K562 (cell line): ENCODE measurements around the gene FOXE1. TPM values are rescaled to one million over a fixed set of nuclear protein-coding genes. Genes with fewer than 3 reads are reported as not detected.

Experiments used
- ATAC-seq: fragments of 200-7000 bp; cut with Tn5 transposase; 3 replicates; pipeline ENCODE4 v1.9.1; 2020; ENCODE audit warnings: moderate library complexity
- BruUV-seq: library from RNA; stranded (reverse); fragments of 400-500 nt; replicated peaks from 2 replicates; lab custom pipeline; 2021; lab: Mats Ljungman, UMichigan
- CTCF ChIA-PET: fragments of 300-600 bp; formaldehyde crosslinking; extraction: SDS; loops from one replicate; lab custom pipeline; 2021; ENCODE audit warnings: low intra/inter-chr PET ratio; lab: Yijun Ruan, JAX
- POLR2A ChIA-PET: fragments of 300-600, 350-650 bp; sonication (Branson Sonifier 250); formaldehyde crosslinking; extraction: SDS; loops from one replicate; lab custom pipeline; 2021; ENCODE audit warnings: antibody characterized with exemption, inconsistent platforms; lab: Yijun Ruan, JAX
- DNase-seq, 4 experiments: peaks; one replicate each; pipeline versions ENCODE4 v3.0.0 to v3.0.0-alpha.2; 2011 to 2018; ENCODE audit warnings: low spot score in 3 of 4, mixed read lengths in 3 of 4; ENCODE audit errors: extremely low read depth in 1 of 4
- FAIRE-seq: peaks from 2 replicates; lab custom pipeline; 2011; peaks lifted over from hg19 to GRCh38; lab: Jason Lieb, UNC
- H2AFZ ChIP-seq: 2 replicates; pipeline ENCODE4 v1.6.0; 2011; ENCODE audit warnings: low read depth, low read length, control low read depth, inconsistent platforms
- H3K27ac ChIP-seq: fragments of 200-600 bp; 3 replicates; pipeline ENCODE4 v1.8.0; 2011; ENCODE audit warnings: low read depth, mild to moderate bottlenecking, control low read depth, inconsistent platforms, low read length, moderate library complexity, mixed read lengths; ENCODE audit errors: extremely low read depth
- H3K27me3 ChIP-seq, 2 experiments: fragments of 300-600 bp in 1 of 2; 2 replicates in 1 of 2; 3 replicates in 1 of 2; pipeline versions ENCODE4 v1.6.0 to v1.8.0; 2011; ENCODE audit warnings: inconsistent platforms in 2 of 2, low read length in 2 of 2, mild to moderate bottlenecking in 1 of 2, mixed read lengths in 1 of 2, moderate library complexity in 1 of 2; ENCODE audit not compliant: control insufficient read depth in 2 of 2, insufficient read depth in 2 of 2
- H3K36me3 ChIP-seq: fragments of 300-600 bp; 3 replicates; pipeline ENCODE4 v1.8.0; 2011; ENCODE audit warnings: mild to moderate bottlenecking, low read length, inconsistent platforms; ENCODE audit not compliant: control insufficient read depth, insufficient read depth
- H3K4me1 ChIP-seq, 2 experiments: fragments of 200-600 bp in 1 of 2; replicated peaks in 1 of 2; 2 replicates in 1 of 2; 3 replicates in 1 of 2; pipeline versions ENCODE4 v1.5.1 to v1.8.0; 2011; ENCODE audit warnings: inconsistent platforms in 2 of 2, low read length in 2 of 2, mild to moderate bottlenecking in 1 of 2, mixed read lengths in 1 of 2, moderate library complexity in 1 of 2; ENCODE audit not compliant: control insufficient read depth in 2 of 2, insufficient read depth in 2 of 2
- H3K4me2 ChIP-seq: 2 replicates; pipeline ENCODE4 v1.6.1; 2011; ENCODE audit warnings: low read length, control low read depth, inconsistent platforms, mixed read lengths; ENCODE audit not compliant: insufficient read depth
- H3K4me3 ChIP-seq: fragments of 200-600 bp; sonication (generic), shearing (Covaris generic); 2 replicates; pipeline ENCODE4 v1.5.1; 2016; ENCODE audit warnings: control low read depth, inconsistent platforms
- H3K79me2 ChIP-seq: fragments of 200-600 bp; 3 replicates; pipeline ENCODE4 v1.8.0; 2011; ENCODE audit warnings: low read length, inconsistent platforms; ENCODE audit not compliant: control insufficient read depth, insufficient read depth
- H3K9ac ChIP-seq, 2 experiments: 2 replicates each; pipeline versions ENCODE4 v1.6.0 to v1.6.1; 2011; ENCODE audit warnings: low read depth in 2 of 2, low read length in 2 of 2, control low read depth in 1 of 2, inconsistent platforms in 1 of 2, mild to moderate bottlenecking in 1 of 2, mixed read lengths in 1 of 2; ENCODE audit not compliant: insufficient read depth in 1 of 2
- H3K9me1 ChIP-seq: one replicate; pipeline ENCODE4 v1.6.0; 2011; ENCODE audit warnings: inconsistent platforms, mild to moderate bottlenecking, low read length, moderate library complexity; ENCODE audit not compliant: control insufficient read depth, insufficient read depth
- H3K9me3 ChIP-seq: replicated peaks from 2 replicates; pipeline ENCODE4 v1.5.1; 2011; ENCODE audit warnings: low read depth, low read length, inconsistent platforms; ENCODE audit not compliant: control insufficient read depth, insufficient read depth
- H4K20me1 ChIP-seq: replicated peaks from 2 replicates; pipeline ENCODE4 v1.6.1; 2011; ENCODE audit warnings: low read length, inconsistent platforms, mixed read lengths; ENCODE audit not compliant: control insufficient read depth, insufficient read depth
- BCOR ChIP-seq: fragments of 450-650 bp; IDR thresholded peaks from 2 replicates; pipeline ENCODE4 v1.6.1; 2016
- E2F6 ChIP-seq, 2 experiments: IDR thresholded peaks; 2 replicates each; pipeline ENCODE4 v1.6.1; 2011; ENCODE audit warnings: borderline replicate concordance in 1 of 2, control low read depth in 1 of 2, low read depth in 1 of 2, low read length in 1 of 2, mild to moderate bottlenecking in 1 of 2, mixed read lengths in 1 of 2, moderate library complexity in 1 of 2; ENCODE audit not compliant: insufficient read depth in 1 of 2, insufficient read length in 1 of 2, poor library complexity in 1 of 2, severe bottlenecking in 1 of 2; ENCODE audit errors: extremely low read depth in 1 of 2
- TCF7L2 ChIP-seq: fragments of 150-350 bp; IDR thresholded peaks from 2 replicates; pipeline ENCODE4 v1.6.1; 2016; ENCODE audit warnings: low read depth, mild to moderate bottlenecking, low read length, moderate library complexity
- ZNF551 ChIP-seq: fragments of 250-450 bp; sonication (Bioruptor Pico); IDR thresholded peaks from 2 replicates; pipeline ENCODE4 v1.5.0; 2021; ENCODE audit warnings: mild to moderate bottlenecking, moderate library complexity
- WGBS: fragments of 100-300 bp; shearing (Covaris generic); methylation state at CpG from one replicate; pipeline ENCODE4 v1.1.6; 2016; ENCODE audit warnings: low coverage, mixed read lengths; ENCODE audit not compliant: insufficient coverage; ENCODE audit errors: missing lambda C conversion rate; 5-methylcytosine and 5-hydroxymethylcytosine counted together
- in situ Hi-C: fragments of 300-500 bp; cut with MboI; formaldehyde crosslinking; loops from 4 replicates; pipeline ENCODE4 v1.15.0; 2018; ENCODE audit warnings: inconsistent platforms, mixed read lengths
- intact Hi-C: fragments of 100-400 bp; cut with micrococcal nuclease; formaldehyde crosslinking; loops from 2 replicates; pipeline ENCODE4 v1.14.2; 2022
- polyA plus RNA-seq, 8 experiments: library from polyadenylated mRNA; depleted of rRNA in 4 of 8; stranded (reverse) in 5 of 8; unstranded in 3 of 8; fragments of >200 nt; fragmentation: Nextera tagmentation in 2 of 8; fragmentation: Illumina TruSeq in 1 of 8; extraction: Ambion mirVana in 2 of 8; extraction: Trizol in 1 of 8; gene quantifications; 2 replicates each; pipeline versions ENCODE4 v1.2.1 to v1.2.3, GENCODE V29; 2011 to 2014; ENCODE audit warnings: inconsistent platforms in 1 of 8, missing spikeins in 1 of 8
- total RNA-seq, 7 experiments: library from RNA; depleted of rRNA in 6 of 7; stranded (reverse); fragments of >200 nt in 6 of 7; fragmentation: Illumina TruSeq in 2 of 7; extraction: Trizol in 2 of 7; gene quantifications; 2 replicates each; pipeline versions ENCODE4 v1.2.1 to v1.2.3, GENCODE V29; 2011 to 2021; ENCODE audit warnings: low replicate concordance in 1 of 7

The FOXE1 gene
- total and polyA plus RNA-seq, 9 of the 15 experiments (the other 6 are each of a cell fraction or from before 2014, with no cell fraction given), result not detected

- no peak for FAIRE-seq
- Histone ChIP-seq H4K20me1 (no peaks in the 10 kb centered on the region), H3K36me3 (no peaks in the 10 kb centered on the region), H3K9ac (no peak overlapping the region), H2AFZ (no peak overlapping the region), H3K79me2 (no peaks in the 10 kb centered on the region), H3K27me3 (peaks cover 43 to 56% of the 10 kb centered on the region in 2 experiments), H3K4me1 (peaks cover 0 to 15% of the 10 kb centered on the region in 2 experiments; a peak in 2 of 5 replicates), H3K4me2 (no peak overlapping the region), H3K4me3 (no peak overlapping the region), H3K27ac (no peak overlapping the region), H3K9me3 (no peaks in the 10 kb centered on the region), H3K9me1 (no peaks in the 10 kb centered on the region)
- no peak for ATAC-seq
- ChIA-PET CTCF (no interaction called here), POLR2A (no interaction called here)
- in situ Hi-C loops (no loop called here), intact Hi-C loops (no loop called here)
- DNase-seq, result no peak
- WGBS, result 37% methylated on average over 31 of the region's 34 CpGs
- TF ChIP-seq ZNF551 (CRISPR knock-in tag) (no peak), BCOR (no peak), E2F6 (IDR thresholded peaks at IDR 0.05; ENCODE audit: borderline replicate concordance in 1 of 2, extremely low read depth in 1 of 2, insufficient read depth in 1 of 2, insufficient read length in 1 of 2, low read depth in 1 of 2, low read length in 1 of 2, poor library complexity in 1 of 2, severe bottlenecking in 1 of 2) (no peak), TCF7L2 (no peak)
- BruUV-seq, result no TSS peak
These were observed 499 bp upstream of the FOXE1 start for GRCh38 chr9:97852399-97853055.
